ENCODE data around the gene ITGA1.

DNA sequence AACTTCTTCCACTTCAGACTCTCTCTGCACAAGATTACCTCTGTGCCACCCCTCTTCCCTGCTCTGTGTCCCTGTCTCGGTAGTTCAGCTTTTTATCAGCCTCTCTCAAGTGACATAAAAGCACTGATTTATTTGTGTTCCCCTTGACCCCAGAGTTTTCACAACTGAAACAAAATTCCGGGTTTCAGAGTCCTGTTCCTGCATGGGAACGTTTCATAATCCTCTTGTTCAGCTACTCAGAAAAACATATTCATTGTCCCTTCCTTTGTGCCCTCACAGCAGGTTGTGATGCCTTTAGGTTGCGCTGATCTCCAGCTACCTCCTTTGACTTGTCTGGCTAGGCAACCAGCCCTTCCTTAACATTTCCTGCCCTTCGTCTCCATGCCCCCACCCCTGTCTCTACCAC, 13.7 kb upstream of the ITGA1 start:
- TF ChIP-seq, protein P1, sequence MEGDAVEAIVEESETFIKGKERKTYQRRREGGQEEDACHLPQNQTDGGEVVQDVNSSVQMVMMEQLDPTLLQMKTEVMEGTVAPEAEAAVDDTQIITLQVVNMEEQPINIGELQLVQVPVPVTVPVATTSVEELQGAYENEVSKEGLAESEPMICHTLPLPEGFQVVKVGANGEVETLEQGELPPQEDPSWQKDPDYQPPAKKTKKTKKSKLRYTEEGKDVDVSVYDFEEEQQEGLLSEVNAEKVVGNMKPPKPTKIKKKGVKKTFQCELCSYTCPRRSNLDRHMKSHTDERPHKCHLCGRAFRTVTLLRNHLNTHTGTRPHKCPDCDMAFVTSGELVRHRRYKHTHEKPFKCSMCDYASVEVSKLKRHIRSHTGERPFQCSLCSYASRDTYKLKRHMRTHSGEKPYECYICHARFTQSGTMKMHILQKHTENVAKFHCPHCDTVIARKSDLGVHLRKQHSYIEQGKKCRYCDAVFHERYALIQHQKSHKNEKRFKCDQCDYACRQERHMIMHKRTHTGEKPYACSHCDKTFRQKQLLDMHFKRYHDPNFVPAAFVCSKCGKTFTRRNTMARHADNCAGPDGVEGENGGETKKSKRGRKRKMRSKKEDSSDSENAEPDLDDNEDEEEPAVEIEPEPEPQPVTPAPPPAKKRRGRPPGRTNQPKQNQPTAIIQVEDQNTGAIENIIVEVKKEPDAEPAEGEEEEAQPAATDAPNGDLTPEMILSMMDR (IDR thresholded peaks at IDR 0.05), result no peak
- TF ChIP-seq POLR2A (IDR thresholded peaks at IDR 0.05), result no peak

All from vagina (tissue), 2 donors.